GM18498 (cell line): ENCODE results near the gene DCAF7.

Source experiments
- ATAC-seq: cut with Tn5 transposase; IDR thresholded peaks from one replicate; pipeline ENCODE4 v1.9.1; 2021; ENCODE audit warnings: mild to moderate bottlenecking, moderate library complexity; ENCODE audit not compliant: unreplicated experiment

Gene DCAF7

DNA sequence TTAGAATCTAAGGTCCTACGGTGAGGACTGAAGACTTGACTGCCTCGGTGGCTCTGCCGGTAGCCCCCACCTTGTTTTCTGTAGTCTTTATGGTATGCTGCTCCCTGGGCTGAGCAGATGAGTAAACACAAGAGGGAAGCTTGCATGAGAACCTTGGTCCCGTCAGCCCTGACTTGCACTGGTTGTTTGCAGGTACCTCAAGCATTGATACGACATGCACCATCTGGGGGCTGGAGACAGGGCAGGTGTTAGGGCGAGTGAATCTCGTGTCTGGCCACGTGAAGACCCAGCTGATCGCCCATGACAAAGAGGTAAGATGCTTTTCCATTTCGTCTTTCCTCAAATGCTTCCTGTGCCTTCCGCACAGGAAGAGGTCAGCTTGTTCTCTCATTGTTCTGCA, 29.4 kb downstream of the DCAF7 start:
- no peak for ATAC-seq

GRCh38 chr17:63587770-63588169, 37.5 kb downstream of the DCAF7 start:
- ATAC-seq, result no peak

DNA sequence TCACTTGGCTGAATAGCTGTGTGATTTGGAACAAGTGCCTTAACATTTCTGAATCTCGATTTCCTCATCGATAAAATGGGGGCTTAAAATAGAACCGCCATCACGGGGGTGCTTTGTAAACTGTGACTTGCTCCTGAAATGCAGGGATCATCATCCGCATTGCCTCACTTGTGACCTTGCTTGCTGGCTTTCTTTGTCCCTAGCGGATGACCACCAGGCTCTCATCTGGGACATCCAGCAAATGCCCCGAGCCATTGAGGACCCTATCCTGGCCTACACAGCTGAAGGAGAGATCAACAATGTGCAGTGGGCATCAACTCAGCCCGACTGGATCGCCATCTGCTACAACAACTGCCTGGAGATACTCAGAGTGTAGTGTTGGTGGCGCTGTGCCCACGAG, 38.5 kb downstream of the DCAF7 start:
- ATAC-seq, result no peak

DNA sequence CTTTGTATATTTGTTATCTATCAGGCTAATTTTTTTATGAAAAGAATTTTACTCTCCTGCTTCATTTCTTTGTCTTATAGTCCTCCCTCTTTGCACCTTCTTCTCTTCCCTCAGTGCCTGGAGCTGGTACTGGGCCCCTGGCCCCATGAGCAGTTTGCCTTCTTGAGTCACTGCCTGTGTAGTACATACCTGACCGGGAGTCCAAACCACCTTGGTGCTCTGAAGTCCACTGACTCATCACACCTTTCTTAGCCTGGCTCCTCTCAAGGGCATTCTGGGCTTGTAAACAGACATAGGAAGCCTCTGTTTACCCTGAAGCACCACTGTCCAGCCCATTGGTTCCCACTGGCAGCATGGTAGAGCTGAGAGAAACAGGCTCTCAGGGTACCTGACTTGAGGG, 39.4 kb downstream of the DCAF7 start:
- ATAC-seq, result no peak

- no peak for ATAC-seq
These were observed 42.5 kb downstream of the DCAF7 start for GRCh38 chr17:63592797-63593196.

DNA sequence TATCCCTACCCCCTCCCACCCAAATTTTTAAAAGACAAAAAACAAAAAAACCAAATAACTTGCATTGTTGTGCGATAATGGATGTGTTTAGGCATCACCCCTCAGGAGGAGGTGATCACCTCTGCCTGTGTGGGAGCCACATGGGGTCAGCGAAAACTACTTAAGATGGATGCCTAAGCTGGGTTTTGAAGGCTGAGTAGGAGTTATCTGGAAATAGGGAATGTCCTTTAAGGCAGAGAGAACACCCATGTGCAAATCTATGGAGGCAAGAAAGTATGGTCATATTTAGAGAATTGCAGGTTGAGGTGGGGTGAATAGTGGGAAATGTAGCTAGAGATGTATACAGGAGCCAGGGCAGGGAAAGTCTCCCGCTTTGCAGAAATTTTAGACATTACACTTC, 44.9 kb downstream of the DCAF7 start:
- no peak for ATAC-seq

DNA sequence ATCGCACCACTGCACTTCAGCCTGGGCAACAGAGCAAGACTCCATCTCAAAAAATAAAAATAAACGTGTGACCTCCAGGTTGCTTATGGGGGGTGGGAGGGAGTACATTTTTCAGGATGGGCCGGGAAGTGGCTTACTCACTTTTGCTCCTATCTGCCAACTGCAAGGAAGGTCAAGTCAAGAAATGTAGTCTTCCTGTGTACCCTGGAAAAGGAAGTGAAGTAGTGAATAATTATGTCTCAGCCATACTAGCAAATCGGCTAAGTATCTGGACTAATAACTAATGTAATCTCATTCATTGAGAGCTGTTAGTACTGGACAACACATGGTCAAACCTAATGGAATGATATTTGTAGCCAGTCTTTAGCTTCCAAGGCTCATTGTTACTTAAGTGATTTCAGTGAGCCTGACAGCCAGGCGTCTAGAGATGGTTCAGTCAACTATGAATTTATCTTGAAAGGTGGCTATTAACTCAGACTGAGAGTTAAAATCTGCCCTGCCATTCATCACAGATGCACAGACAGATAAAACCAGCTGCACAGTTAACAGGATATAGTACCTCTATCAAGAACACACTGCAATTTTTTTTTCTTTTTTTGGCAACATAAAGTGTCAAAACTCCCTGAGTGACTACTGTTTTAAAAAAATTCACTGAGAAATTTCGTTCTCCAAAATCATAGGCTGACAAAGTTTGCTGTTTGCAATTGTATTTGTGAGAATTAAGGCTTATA, 46.7 kb downstream of the DCAF7 start:
- ATAC-seq, result no peak

DNA sequence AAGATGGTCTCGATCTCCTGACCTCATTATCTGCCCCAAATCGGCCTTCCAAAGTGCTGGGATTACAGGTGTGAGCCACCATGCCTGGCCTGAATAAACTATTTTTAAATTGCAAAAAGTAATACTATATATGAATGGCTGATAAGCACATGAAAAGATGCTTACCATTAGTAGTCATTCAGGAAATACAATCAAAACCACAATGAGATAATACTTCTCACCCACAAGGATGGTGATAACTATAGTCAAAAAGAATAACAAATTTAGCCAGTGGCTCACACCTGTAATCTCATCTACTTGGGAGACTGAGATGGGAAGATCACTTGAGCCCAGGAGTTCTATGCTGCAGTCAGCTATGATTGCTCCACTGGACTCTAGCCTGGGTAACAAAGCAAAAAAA, 48.0 kb downstream of the DCAF7 start:
- no peak for ATAC-seq

DNA sequence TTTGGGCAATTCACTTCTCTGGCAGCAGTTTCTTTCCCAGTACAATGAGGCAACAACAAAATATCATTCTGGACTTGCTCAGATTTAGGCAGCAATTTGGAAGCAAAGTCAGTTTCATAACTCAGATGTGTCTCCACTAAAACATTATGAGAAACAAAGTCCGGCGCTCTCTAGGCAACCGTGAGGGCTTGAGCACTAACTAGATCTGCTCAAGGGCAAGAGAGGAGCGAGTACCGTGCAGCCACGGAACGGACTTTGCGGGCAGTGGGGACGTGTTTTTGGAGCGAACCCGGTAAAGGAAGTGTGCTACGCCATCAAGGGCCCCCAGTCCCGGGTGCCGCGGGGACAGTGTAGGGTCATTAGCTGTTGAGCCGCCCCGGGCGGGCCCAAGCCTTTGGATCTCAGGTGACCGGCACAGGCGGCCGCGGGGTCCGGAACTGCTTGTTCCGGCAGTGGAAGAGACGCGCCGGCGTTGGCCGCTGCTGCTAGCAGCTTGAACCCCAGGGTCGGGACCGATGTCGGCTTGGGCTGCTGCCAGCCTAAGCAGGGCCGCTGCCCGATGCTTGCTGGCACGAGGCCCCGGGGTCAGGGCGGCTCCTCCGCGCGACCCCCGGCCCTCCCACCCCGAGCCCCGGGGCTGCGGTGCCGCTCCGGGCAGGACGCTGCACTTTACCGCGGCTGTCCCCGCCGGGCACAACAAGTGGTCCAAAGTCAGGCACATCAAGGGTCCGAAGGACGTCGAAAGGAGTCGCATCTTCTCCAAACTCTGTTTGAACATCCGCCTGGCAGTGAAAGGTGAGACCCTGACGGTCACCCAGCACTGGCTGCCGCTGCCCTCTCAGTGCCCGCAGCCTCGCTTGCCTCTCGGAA, 50.5 kb downstream of the DCAF7 start, which contains the start of gene TACO1:
TSS of gene TACO1 (plus strand) at position 327 of the 870 bp plus-strand sequence. CDS start at position 516, 189 bp downstream.
- ATAC-seq, result peak; percentile 93

- ATAC-seq, result no peak
These were observed 51.4 kb downstream of the DCAF7 start for GRCh38 chr17:63601439-63602371.

DNA sequence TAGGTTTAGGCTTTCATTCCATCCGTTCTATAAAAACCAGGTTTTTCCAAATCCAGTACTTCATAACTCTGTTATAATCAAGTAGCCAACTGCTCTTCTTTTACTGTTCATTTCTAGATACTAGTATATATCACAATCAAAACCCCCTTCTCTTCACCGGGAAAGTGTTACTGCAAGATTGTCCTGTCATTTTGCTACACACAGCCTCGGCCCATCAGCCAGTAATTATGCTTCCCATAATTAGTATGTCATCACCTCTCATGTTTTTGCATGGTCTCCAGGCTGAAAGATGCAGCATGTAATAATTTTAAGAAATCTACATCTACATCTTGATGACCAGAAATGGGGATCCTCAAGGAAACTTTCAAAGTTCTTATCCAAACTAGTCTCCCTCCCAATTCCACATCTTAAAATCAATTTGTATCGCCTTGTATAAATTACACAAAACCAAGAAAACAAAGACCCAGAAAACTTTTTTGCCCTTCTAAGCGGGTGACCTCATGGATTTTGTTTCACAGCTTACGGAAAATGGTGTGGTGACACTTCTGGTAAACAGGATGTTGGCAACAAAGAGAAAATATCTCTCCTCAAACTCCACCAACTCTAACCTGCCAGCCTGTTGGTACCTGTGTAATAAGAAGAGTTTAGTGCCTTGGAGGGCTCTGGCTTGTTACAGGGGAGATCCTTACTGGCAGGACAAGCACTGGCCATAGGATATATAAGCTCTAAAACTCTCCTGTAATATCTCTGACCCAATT, 59.7 kb downstream of the DCAF7 start:
- ATAC-seq, result no peak

DNA sequence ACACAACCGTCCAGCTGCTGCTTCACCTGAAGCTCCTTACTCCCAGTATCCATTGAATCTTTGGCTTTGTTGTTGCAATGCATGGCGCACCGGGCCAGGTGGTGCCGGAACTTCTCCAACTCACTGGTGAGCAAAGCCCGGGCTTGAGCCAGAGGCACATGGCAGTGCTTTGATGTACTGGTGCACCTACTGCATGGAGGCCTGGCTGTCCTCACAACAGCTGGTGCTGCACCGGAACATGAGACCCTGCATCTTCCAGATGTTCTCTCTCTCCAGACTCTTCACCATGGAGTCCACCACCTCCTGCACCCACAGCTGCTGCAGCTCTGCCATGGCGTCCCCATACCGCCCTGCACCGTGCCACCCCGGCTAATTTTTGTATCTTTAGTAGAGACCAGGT, 60.6 kb downstream of the DCAF7 start:
- ATAC-seq, result no peak

- no peak for ATAC-seq
These were observed 61.1 kb downstream of the DCAF7 start for GRCh38 chr17:63611354-63611753.

GRCh38 chr17:63613663-63614062, 63.4 kb downstream of the DCAF7 start:
- no peak for ATAC-seq

- no peak for ATAC-seq
These were observed 71.0 kb downstream of the DCAF7 start for GRCh38 chr17:63621229-63621683.

DNA sequence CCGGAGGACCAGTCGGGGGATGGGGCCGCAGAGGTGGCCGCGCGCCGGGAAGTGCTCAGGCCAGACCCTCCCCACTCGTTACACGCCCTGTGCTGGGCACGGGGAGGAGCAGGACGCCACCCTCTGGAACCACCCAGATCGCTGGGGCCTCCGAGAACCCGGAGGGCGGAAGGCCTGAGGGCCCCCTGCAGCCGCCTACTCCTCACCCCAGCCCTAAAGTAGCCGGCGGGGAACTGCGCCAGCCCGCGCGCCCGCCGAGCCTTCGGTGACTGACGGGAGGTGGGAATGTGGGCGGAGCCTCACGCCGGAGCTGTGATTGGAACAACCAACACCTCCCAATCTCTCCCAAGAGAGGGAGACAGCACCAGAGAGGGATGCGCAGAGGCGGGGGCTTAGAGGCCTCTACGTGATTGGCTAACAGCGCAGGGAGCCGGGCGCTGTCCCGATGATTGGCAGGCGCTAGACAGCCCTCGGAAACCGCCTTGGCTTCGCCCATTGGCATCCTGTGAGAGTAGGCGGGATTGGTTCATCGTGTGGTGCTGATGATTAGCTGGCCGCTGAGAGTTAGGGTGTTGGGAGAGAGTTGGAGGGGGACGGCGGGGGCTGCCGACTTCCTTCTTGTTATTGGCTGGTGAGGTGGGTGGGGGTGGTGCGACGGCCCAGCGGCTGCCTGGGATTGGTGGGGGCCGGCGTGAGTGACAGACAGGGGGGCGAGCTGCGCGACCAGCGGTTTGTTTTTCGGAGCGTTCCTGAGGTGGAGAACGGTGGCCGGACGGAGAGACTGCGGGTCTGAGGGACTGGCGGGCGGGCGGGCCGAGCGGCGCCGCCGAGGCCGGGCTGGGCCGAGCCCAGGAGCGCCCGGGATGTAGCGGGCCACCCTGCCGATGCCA, 71.7 kb downstream of the DCAF7 start, which contains the start of gene MAP3K3:
TSS of gene MAP3K3 (plus strand) at position 734 of the 890 bp plus-strand sequence. CDS start 343 bp downstream, outside the sequence.
- ATAC-seq, result peak; percentile 89

DNA sequence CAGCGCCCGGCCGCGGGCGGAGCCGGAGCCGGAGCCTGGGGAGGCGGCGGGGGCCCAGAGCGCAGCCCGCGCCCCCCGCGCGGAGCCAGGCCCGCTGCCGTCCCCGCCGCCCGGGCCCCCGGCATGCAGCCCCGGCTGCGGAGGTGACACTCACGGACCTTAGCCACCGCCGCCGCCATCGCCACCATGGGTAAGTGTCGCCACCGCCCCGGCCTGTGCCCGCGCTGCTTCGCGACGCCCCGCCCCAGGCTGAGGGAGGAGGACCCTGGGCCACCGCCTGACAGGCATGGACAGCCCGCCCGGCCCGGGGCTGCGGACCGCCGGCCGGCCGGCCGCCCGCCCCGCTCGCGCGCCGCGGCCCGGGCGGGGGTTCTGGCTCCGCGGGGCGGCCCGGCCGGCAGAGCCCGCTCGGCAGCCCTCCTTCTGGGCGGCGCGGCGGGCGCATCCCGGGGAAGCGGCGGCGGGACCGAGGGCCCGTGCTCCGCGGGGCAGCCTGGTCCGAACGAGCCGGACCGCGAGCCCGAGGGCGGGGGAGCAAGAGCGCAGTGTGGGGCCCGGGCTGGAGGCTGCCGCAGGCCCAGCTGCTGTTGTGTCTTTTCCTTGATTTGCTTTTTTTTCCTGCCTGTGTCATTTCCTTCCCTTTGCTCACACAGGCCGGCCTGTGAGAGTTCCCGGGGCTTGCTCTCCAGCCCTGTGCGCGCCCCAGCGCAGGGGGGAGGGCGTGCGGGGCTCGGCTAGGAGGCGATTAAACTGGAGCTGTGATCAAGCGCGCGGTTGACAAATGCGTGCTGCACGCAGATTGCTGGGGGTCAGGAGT, 72.5 kb downstream of the DCAF7 start:
- peak; percentile 33 for ATAC-seq
